PC-9 (cell line): ENCODE data around the gene EGFLAM.

Experiments
- EZH2 ChIP-seq: fragments of 200-600 bp; sonication (generic); IDR thresholded peaks from 2 replicates; pipeline ENCODE4 v1.8.0; 2017; ENCODE audit warnings: antibody characterized with exemption, low read depth
- TF ChIP-seq, protein P1 (sequence below): fragments of 200-600 bp; sonication (generic); conservative IDR thresholded peaks from 2 replicates; pipeline ENCODE4 v1.6.1; 2017; ENCODE audit warnings: mixed run types, antibody characterized with exemption, mild to moderate bottlenecking, moderate library complexity

DNA sequence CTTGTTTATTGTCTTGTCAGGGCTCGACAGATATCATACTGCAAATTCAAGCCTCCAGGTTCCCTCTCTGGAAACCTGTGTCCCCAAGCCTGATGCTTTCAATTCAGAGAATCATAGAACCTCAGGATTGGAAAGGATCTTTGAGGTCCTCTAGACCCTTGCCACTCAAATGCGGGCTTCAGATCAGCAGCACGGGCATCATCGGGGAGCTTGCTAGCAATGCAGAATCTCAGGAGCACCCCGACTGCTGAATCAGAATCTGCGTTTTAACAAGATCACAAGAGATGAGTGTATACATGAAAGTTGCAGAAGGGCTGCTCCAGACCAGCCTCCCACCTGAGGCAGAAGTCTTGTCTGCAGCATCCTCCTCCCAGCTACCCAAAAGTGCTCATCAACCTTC is 13.1 kb upstream of the EGFLAM start:
- TF ChIP-seq, protein P1, sequence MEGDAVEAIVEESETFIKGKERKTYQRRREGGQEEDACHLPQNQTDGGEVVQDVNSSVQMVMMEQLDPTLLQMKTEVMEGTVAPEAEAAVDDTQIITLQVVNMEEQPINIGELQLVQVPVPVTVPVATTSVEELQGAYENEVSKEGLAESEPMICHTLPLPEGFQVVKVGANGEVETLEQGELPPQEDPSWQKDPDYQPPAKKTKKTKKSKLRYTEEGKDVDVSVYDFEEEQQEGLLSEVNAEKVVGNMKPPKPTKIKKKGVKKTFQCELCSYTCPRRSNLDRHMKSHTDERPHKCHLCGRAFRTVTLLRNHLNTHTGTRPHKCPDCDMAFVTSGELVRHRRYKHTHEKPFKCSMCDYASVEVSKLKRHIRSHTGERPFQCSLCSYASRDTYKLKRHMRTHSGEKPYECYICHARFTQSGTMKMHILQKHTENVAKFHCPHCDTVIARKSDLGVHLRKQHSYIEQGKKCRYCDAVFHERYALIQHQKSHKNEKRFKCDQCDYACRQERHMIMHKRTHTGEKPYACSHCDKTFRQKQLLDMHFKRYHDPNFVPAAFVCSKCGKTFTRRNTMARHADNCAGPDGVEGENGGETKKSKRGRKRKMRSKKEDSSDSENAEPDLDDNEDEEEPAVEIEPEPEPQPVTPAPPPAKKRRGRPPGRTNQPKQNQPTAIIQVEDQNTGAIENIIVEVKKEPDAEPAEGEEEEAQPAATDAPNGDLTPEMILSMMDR: no peak
- no peak for TF ChIP-seq EZH2
